Omental fat pad (tissue), 4 donors: ENCODE results near the gene TFDP1. TPM values are rescaled to one million over a fixed set of nuclear protein-coding genes. Genes with fewer than 3 reads are reported as not detected.

Experiments
- ATAC-seq: fragments of 150-250 bp; one replicate; pipeline ENCODE4 v1.9.1; 2016; ENCODE audit warnings: mild to moderate bottlenecking, moderate library complexity; ENCODE audit not compliant: low FRiP score
- DNase-seq: peaks from one replicate; pipeline ENCODE4 v3.0.0-alpha.2; 2019; ENCODE audit warnings: low spot score
- total RNA-seq, 4 donors: library from RNA; depleted of rRNA; stranded (reverse); fragments of >200 nt; gene quantifications; one replicate each; pipeline ENCODE4 v1.1.0, GENCODE V29; 2016
- TF ChIP-seq, protein P1 (sequence below), 3 donors: fragments of 450-650 bp; IDR thresholded peaks; one replicate each; pipeline ENCODE4 v1.5.1; 2016 to 2017; ENCODE audit warnings: antibody characterized with exemption in 3 of 3, mild to moderate bottlenecking in 3 of 3, moderate library complexity in 2 of 3

Gene TFDP1
- total RNA-seq, 4 donors from 2014 or later: 32.6 to 59.6 (median 44.4) TPM

- TF ChIP-seq, protein P1, sequence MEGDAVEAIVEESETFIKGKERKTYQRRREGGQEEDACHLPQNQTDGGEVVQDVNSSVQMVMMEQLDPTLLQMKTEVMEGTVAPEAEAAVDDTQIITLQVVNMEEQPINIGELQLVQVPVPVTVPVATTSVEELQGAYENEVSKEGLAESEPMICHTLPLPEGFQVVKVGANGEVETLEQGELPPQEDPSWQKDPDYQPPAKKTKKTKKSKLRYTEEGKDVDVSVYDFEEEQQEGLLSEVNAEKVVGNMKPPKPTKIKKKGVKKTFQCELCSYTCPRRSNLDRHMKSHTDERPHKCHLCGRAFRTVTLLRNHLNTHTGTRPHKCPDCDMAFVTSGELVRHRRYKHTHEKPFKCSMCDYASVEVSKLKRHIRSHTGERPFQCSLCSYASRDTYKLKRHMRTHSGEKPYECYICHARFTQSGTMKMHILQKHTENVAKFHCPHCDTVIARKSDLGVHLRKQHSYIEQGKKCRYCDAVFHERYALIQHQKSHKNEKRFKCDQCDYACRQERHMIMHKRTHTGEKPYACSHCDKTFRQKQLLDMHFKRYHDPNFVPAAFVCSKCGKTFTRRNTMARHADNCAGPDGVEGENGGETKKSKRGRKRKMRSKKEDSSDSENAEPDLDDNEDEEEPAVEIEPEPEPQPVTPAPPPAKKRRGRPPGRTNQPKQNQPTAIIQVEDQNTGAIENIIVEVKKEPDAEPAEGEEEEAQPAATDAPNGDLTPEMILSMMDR (IDR thresholded peaks at IDR 0.05): no peak
- ATAC-seq (no peak), DNase-seq (no peak)
Measured at GRCh38 chr13:113555141-113555540, 29.4 kb upstream of the TFDP1 start.

DNA sequence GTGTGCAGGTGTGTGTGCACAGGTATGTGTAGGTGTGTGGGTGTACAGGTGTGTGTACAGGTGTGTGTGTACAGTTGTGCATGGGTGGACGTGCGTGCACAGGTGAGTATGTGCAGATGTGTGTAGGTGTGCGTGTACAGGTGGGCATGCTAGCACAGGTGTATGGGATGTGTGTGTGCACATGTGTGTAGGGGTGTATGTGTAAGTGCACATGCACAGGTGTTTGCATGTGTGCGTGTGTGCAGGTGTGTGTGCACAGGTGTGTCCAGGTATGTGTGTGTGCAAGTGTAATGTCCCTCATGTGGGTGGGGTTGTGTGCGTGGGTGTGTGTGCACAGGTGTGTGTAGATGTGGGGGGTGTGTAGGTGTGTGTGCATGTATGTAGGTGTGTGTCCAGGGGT is 27.5 kb upstream of the TFDP1 start:
- ATAC-seq (no peak), DNase-seq (no peak)

GRCh38 chr13:113558461-113558860 is 26.1 kb upstream of the TFDP1 start:
- DNase-seq (no peak), ATAC-seq (no peak)
- TF ChIP-seq, protein P1 (IDR thresholded peaks at IDR 0.05): no peak

More for the DNA sequence above, 27.5 kb upstream of the TFDP1 start:
- TF ChIP-seq, protein P1 (IDR thresholded peaks at IDR 0.05): no peak

- no peak for ATAC-seq
- no peak for DNase-seq
- TF ChIP-seq, protein P1 (IDR thresholded peaks at IDR 0.05): no peak
Measured at GRCh38 chr13:113559061-113559460, 25.5 kb upstream of the TFDP1 start.

DNA sequence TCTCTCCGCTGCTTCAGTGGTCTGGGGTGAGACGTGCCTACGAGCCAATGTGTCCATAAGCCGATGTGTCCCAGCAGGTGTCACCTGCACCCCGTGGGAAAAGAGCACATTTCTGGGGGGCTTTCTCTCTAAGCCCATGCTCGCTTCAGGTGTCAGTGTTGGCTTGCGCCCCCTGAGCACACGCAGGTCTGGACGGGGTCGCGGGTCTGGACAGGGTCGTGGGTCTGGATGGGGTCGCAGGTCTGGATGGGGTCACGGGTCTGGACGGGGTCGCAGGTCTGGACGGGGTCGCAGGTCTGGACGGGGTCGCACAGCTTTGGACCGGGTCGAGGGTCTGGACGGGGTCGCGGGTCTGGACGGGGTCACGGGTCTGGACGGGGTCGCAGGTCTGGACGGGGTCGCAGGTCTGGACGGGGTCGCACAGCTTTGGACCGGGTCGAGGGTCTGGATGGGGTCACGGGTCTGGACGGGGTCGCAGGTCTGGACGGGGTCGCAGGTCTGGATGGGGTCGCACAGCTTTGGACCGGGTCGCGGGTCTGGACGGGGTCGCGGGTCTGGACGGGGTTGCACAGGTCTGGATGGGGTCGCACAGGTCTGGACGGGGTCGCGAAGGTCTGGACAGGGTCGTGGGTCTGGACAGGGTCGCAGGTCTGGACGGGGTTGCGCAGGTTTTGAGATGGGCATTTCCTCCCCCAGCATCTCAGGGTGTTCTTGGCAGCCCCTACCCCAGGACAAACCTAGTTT is 24.5 kb upstream of the TFDP1 start:
- TF ChIP-seq, protein P1 (IDR thresholded peaks at IDR 0.05): no peak
- ATAC-seq: no peak
- no peak for DNase-seq

GRCh38 chr13:113560645-113561416 is 23.7 kb upstream of the TFDP1 start:
- TF ChIP-seq, protein P1 (IDR thresholded peaks at IDR 0.05): no peak
- ATAC-seq (no peak), DNase-seq (no peak)
